ENCODE results near the gene WASHC2A.
"Not testable (repeated sequence)": the region's sequence is repeated elsewhere in the genome, so short reads cannot be mapped to it uniquely, and the experiment has no call there.

The WASHC2A gene

GRCh38 chr10:50058727-50059126, 9.0 kb upstream of the WASHC2A start:
- not testable (repeated sequence) for H3K4me1 ChIP-seq (ENCODE audit: control insufficient read depth, insufficient read depth, low read depth, low read length); H3K27me3 ChIP-seq (ENCODE audit: control insufficient read depth in 1 of 2, insufficient read depth in 1 of 2, low read length in 2 of 2); H2AFZ ChIP-seq (ENCODE audit: low read depth, low read length); H2AK5ac ChIP-seq (ENCODE audit: low read length, severe bottlenecking); H3K4me3 ChIP-seq (ENCODE audit: insufficient read depth in 1 of 2, low read depth in 1 of 2, low read length in 2 of 2); H2BK12ac ChIP-seq (ENCODE audit: low read length in 2 of 2); H3K14ac ChIP-seq (ENCODE audit: low read length in 2 of 2); H2BK15ac ChIP-seq (ENCODE audit: low read depth, poor library complexity, severe bottlenecking); H3K4me2 ChIP-seq (ENCODE audit: low read length, poor library complexity, severe bottlenecking); H3K23ac ChIP-seq (ENCODE audit: low read length in 2 of 2); H2BK120ac ChIP-seq (ENCODE audit: low read depth, low read length); H3K9ac ChIP-seq (ENCODE audit: low read length); H3K18ac ChIP-seq (ENCODE audit: low read depth in 1 of 2, low read length in 2 of 2); H2BK5ac ChIP-seq (ENCODE audit: low read depth, low read length, poor library complexity, severe bottlenecking); H4K8ac ChIP-seq (ENCODE audit: low read length); H3K79me1 ChIP-seq (replicated peaks; ENCODE audit: low read length, poor library complexity, severe bottlenecking); H3K36me3 ChIP-seq (ENCODE audit: control insufficient read depth in 1 of 2, insufficient read depth in 2 of 2, low read depth in 1 of 2, low read length in 2 of 2); H4K91ac ChIP-seq (ENCODE audit: low read length); H3K27ac ChIP-seq (ENCODE audit: low read length, poor library complexity, severe bottlenecking); DNase-seq; H3K9me3 ChIP-seq (ENCODE audit: control insufficient read depth, low read length); H3K4ac ChIP-seq (ENCODE audit: low read depth in 1 of 2, low read length in 2 of 2)
- no CpG with 5 or more reads among the region's 1 CpG for WGBS

GRCh38 chr10:50059946-50060345, 7.8 kb upstream of the WASHC2A start:
- not testable (repeated sequence) for H2BK120ac ChIP-seq (ENCODE audit: low read depth, low read length); H3K79me1 ChIP-seq (replicated peaks; ENCODE audit: low read length, poor library complexity, severe bottlenecking); H3K4me3 ChIP-seq (ENCODE audit: insufficient read depth in 1 of 2, low read depth in 1 of 2, low read length in 2 of 2); H4K8ac ChIP-seq (ENCODE audit: low read length); H4K91ac ChIP-seq (ENCODE audit: low read length); H3K36me3 ChIP-seq (ENCODE audit: control insufficient read depth in 1 of 2, insufficient read depth in 2 of 2, low read depth in 1 of 2, low read length in 2 of 2); H2AFZ ChIP-seq (ENCODE audit: low read depth, low read length); H3K27ac ChIP-seq (ENCODE audit: low read length, poor library complexity, severe bottlenecking); H3K27me3 ChIP-seq (ENCODE audit: control insufficient read depth in 1 of 2, insufficient read depth in 1 of 2, low read length in 2 of 2); H3K18ac ChIP-seq (ENCODE audit: low read depth in 1 of 2, low read length in 2 of 2); H2BK15ac ChIP-seq (ENCODE audit: low read depth, poor library complexity, severe bottlenecking); H3K9me3 ChIP-seq (ENCODE audit: control insufficient read depth, low read length); H2BK5ac ChIP-seq (ENCODE audit: low read depth, low read length, poor library complexity, severe bottlenecking); H2AK5ac ChIP-seq (ENCODE audit: low read length, severe bottlenecking); H3K23ac ChIP-seq (ENCODE audit: low read length in 2 of 2); DNase-seq; H3K4me2 ChIP-seq (ENCODE audit: low read length, poor library complexity, severe bottlenecking); H3K4me1 ChIP-seq (ENCODE audit: control insufficient read depth, insufficient read depth, low read depth, low read length); H3K4ac ChIP-seq (ENCODE audit: low read depth in 1 of 2, low read length in 2 of 2); H3K9ac ChIP-seq (ENCODE audit: low read length); H2BK12ac ChIP-seq (ENCODE audit: low read length in 2 of 2); H3K14ac ChIP-seq (ENCODE audit: low read length in 2 of 2)
- WGBS: 70% methylated on average over 6 of the region's 10 CpGs

GRCh38 chr10:50061548-50061947, 6.2 kb upstream of the WASHC2A start:
- not testable (repeated sequence) for H2BK12ac ChIP-seq (ENCODE audit: low read length in 2 of 2); DNase-seq; H3K18ac ChIP-seq (ENCODE audit: low read depth in 1 of 2, low read length in 2 of 2); H2AFZ ChIP-seq (ENCODE audit: low read depth, low read length); H3K27ac ChIP-seq (ENCODE audit: low read length, poor library complexity, severe bottlenecking); H3K4me3 ChIP-seq (ENCODE audit: insufficient read depth in 1 of 2, low read depth in 1 of 2, low read length in 2 of 2); H3K9ac ChIP-seq (ENCODE audit: low read length); H3K27me3 ChIP-seq (ENCODE audit: control insufficient read depth in 1 of 2, insufficient read depth in 1 of 2, low read length in 2 of 2); H2BK120ac ChIP-seq (ENCODE audit: low read depth, low read length); H3K4me1 ChIP-seq (ENCODE audit: control insufficient read depth, insufficient read depth, low read depth, low read length); H2AK5ac ChIP-seq (ENCODE audit: low read length, severe bottlenecking); H2BK15ac ChIP-seq (ENCODE audit: low read depth, poor library complexity, severe bottlenecking); H4K91ac ChIP-seq (ENCODE audit: low read length); H4K8ac ChIP-seq (ENCODE audit: low read length); H3K14ac ChIP-seq (ENCODE audit: low read length in 2 of 2); H3K4me2 ChIP-seq (ENCODE audit: low read length, poor library complexity, severe bottlenecking); H3K9me3 ChIP-seq (ENCODE audit: control insufficient read depth, low read length); H3K23ac ChIP-seq (ENCODE audit: low read length in 2 of 2); H2BK5ac ChIP-seq (ENCODE audit: low read depth, low read length, poor library complexity, severe bottlenecking); H3K4ac ChIP-seq (ENCODE audit: low read depth in 1 of 2, low read length in 2 of 2); H3K79me1 ChIP-seq (replicated peaks; ENCODE audit: low read length, poor library complexity, severe bottlenecking); H3K36me3 ChIP-seq (ENCODE audit: control insufficient read depth in 1 of 2, insufficient read depth in 2 of 2, low read depth in 1 of 2, low read length in 2 of 2)
- WGBS: 89% methylated on average over 3 of the region's 7 CpGs

GRCh38 chr10:50063100-50063499, 4.7 kb upstream of the WASHC2A start:
- no peaks in the 10 kb centered on the region for H3K79me1 ChIP-seq (replicated peaks; ENCODE audit: low read length, poor library complexity, severe bottlenecking)
- no peak overlapping the region for H2BK12ac ChIP-seq (ENCODE audit: low read length in 2 of 2)
- DNase-seq: no peak
- H2BK15ac ChIP-seq (ENCODE audit: low read depth, poor library complexity, severe bottlenecking): no peak overlapping the region
- H3K9ac ChIP-seq (ENCODE audit: low read length): no peak overlapping the region
- H2BK120ac ChIP-seq (ENCODE audit: low read depth, low read length): no peak overlapping the region
- H3K4ac ChIP-seq (ENCODE audit: low read depth in 1 of 2, low read length in 2 of 2): no peak overlapping the region
- no peak overlapping the region for H2AK5ac ChIP-seq (ENCODE audit: low read length, severe bottlenecking)
- WGBS: 42% methylated on average over 8 of the region's 8 CpGs
- H3K23ac ChIP-seq (ENCODE audit: low read length in 2 of 2): no peak overlapping the region
- H3K27ac ChIP-seq (ENCODE audit: low read length, poor library complexity, severe bottlenecking): no peak overlapping the region
- H3K14ac ChIP-seq (ENCODE audit: low read length in 2 of 2): no peak overlapping the region
- H4K8ac ChIP-seq (ENCODE audit: low read length): no peak overlapping the region
- H2AFZ ChIP-seq (ENCODE audit: low read depth, low read length): no peak overlapping the region
- no peak overlapping the region for H2BK5ac ChIP-seq (ENCODE audit: low read depth, low read length, poor library complexity, severe bottlenecking)
- H3K18ac ChIP-seq (ENCODE audit: low read depth in 1 of 2, low read length in 2 of 2): no peak overlapping the region
- H3K27me3 ChIP-seq (ENCODE audit: control insufficient read depth in 1 of 2, insufficient read depth in 1 of 2, low read length in 2 of 2): peaks cover 0 to under 1% of the 10 kb centered on the region in 2 experiments
- H3K9me3 ChIP-seq (ENCODE audit: control insufficient read depth, low read length): no peaks in the 10 kb centered on the region
- no peak overlapping the region for H3K4me2 ChIP-seq (ENCODE audit: low read length, poor library complexity, severe bottlenecking)
- no peak overlapping the region for H4K91ac ChIP-seq (ENCODE audit: low read length)
- no peaks in the 10 kb centered on the region for H3K4me1 ChIP-seq (ENCODE audit: control insufficient read depth, insufficient read depth, low read depth, low read length)
- H3K4me3 ChIP-seq (ENCODE audit: insufficient read depth in 1 of 2, low read depth in 1 of 2, low read length in 2 of 2): no peak overlapping the region
- no peaks in the 10 kb centered on the region for H3K36me3 ChIP-seq (ENCODE audit: control insufficient read depth in 1 of 2, insufficient read depth in 2 of 2, low read depth in 1 of 2, low read length in 2 of 2)
